ENCODE results near the gene SERPINB10. TPM values are rescaled to one million over a fixed set of nuclear protein-coding genes. Genes with fewer than 3 reads are reported as not detected.

SERPINB10 gene
- total RNA-seq, 2 donors from 2014 or later = 0.47 TPM; not detected in 1

GRCh38 chr18:63903851-63904570 lies 3.7 kb upstream of the SERPINB10 start:
- no peaks in the 10 kb centered on the region for H3K9me3 ChIP-seq
- no peak for DNase-seq (ENCODE audit: low spot score)
- no peaks in the 10 kb centered on the region for H3K27me3 ChIP-seq
- H3K36me3 ChIP-seq = no peaks in the 10 kb centered on the region
- H3K4me3 ChIP-seq = no peak overlapping the region
- no peaks in the 10 kb centered on the region for H3K4me1 ChIP-seq
- no peak for TF ChIP-seq CTCF (IDR thresholded peaks at IDR 0.05)
- H3K27ac ChIP-seq = no peak overlapping the region

- H3K36me3 ChIP-seq = no peaks in the 10 kb centered on the region
- no peak for TF ChIP-seq CTCF (IDR thresholded peaks at IDR 0.05)
- H3K4me1 ChIP-seq = no peaks in the 10 kb centered on the region
- H3K27ac ChIP-seq = no peak overlapping the region
- no peak overlapping the region for H3K4me3 ChIP-seq
- DNase-seq (ENCODE audit: low spot score) = no peak
- H3K9me3 ChIP-seq = no peaks in the 10 kb centered on the region
- H3K27me3 ChIP-seq = no peaks in the 10 kb centered on the region
These were observed 3.1 kb upstream of the SERPINB10 start for GRCh38 chr18:63904694-63905093.

DNA sequence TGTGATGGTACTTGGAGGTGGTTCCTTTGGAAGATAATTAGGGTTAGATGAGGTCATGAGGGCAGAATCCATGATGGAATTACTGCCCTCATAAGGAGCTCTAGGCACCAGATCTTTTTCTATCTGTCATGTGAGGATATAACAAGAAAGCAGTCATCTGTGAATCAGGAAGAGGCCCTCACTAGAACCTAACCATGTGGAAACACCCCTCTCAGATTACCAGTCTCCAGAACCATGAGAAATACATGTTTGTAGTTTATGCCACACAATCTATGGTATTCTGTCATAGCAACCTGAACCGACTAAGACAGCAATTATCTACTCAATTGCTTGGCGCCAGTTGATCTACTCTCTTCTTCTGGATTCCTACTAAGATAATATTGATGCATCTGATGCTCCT lies 2.4 kb upstream of the SERPINB10 start:
- no peaks in the 10 kb centered on the region for H3K4me1 ChIP-seq

GRCh38 chr18:63906056-63906455 lies 1.7 kb upstream of the SERPINB10 start:
- Histone ChIP-seq H3K27me3 (no peaks in the 10 kb centered on the region), H3K4me3 (no peak overlapping the region), H3K27ac (no peak overlapping the region), H3K4me1 (no peaks in the 10 kb centered on the region), H3K36me3 (no peaks in the 10 kb centered on the region), H3K9me3 (no peaks in the 10 kb centered on the region)
- no peak for TF ChIP-seq CTCF (IDR thresholded peaks at IDR 0.05)
- no peak for DNase-seq (ENCODE audit: low spot score)

More for the DNA sequence above, 2.4 kb upstream of the SERPINB10 start:
- Histone ChIP-seq H3K9me3 (no peaks in the 10 kb centered on the region), H3K4me3 (no peak overlapping the region), H3K27ac (no peak overlapping the region), H3K27me3 (no peaks in the 10 kb centered on the region), H3K36me3 (no peaks in the 10 kb centered on the region)
- no peak for TF ChIP-seq CTCF (IDR thresholded peaks at IDR 0.05)
- DNase-seq (ENCODE audit: low spot score) = no peak

GRCh38 chr18:63908858-63909257 lies 1.1 kb downstream of the SERPINB10 start:
- Histone ChIP-seq H3K4me1 (no peaks in the 10 kb centered on the region), H3K36me3 (no peaks in the 10 kb centered on the region), H3K9me3 (no peaks in the 10 kb centered on the region), H3K27ac (no peak overlapping the region), H3K4me3 (no peak overlapping the region), H3K27me3 (no peaks in the 10 kb centered on the region)
- no peak for TF ChIP-seq CTCF (IDR thresholded peaks at IDR 0.05)
- DNase-seq (ENCODE audit: low spot score) = no peak

DNA sequence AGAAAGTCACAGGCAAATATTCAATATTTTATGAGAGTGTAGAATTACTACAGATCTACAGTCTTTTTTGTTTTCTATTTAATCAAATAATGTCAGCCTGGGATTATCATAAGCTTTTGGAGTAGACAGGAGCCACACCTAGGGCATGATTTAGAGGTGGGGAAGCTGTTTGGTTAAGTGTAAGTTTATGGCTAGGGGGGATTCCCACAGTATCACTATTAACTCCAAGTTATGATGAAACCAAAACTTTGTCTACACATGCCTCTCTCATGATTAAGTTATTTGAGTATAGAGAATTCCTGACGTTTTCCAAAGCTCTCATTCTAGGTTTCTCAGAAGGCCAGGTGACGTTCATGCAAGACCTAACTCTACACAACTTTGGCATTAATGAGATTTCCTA lies 2.1 kb downstream of the SERPINB10 start:
- no peaks in the 10 kb centered on the region for H3K9me3 ChIP-seq
- H3K27ac ChIP-seq = no peak overlapping the region
- no peak overlapping the region for H3K4me3 ChIP-seq
- no peak for DNase-seq (ENCODE audit: low spot score)
- H3K4me1 ChIP-seq = no peaks in the 10 kb centered on the region
- H3K36me3 ChIP-seq = no peaks in the 10 kb centered on the region
- TF ChIP-seq CTCF (IDR thresholded peaks at IDR 0.05) = no peak
- H3K27me3 ChIP-seq = no peaks in the 10 kb centered on the region
